Adrenal gland (tissue), 5 donors: ENCODE measurements around the gene PRKCQ.

Experiments
- CTCF ChIP-seq, 6 experiments: fragments of 450-650 bp in 4 of 6; fragments of 200-600 bp in 2 of 6; sonication (generic) in 1 of 6; IDR thresholded peaks; 1 replicate in 5 of 6; 2 replicates in 1 of 6; pipeline versions ENCODE4 v1.5.1 to v1.8.0; 2016 to 2021; ENCODE audit warnings: antibody characterized with exemption in 6 of 6, mild to moderate bottlenecking in 2 of 6, moderate library complexity in 1 of 6
- POLR2A ChIP-seq, 2 donors: fragments of 450-650 bp; IDR thresholded peaks; one replicate each; pipeline ENCODE4 v1.6.1; 2017; ENCODE audit warnings: antibody characterized with exemption in 2 of 2, mild to moderate bottlenecking in 2 of 2, moderate library complexity in 1 of 2
- donor health status: DM: no; HTN: no; CAD: no.

DNA sequence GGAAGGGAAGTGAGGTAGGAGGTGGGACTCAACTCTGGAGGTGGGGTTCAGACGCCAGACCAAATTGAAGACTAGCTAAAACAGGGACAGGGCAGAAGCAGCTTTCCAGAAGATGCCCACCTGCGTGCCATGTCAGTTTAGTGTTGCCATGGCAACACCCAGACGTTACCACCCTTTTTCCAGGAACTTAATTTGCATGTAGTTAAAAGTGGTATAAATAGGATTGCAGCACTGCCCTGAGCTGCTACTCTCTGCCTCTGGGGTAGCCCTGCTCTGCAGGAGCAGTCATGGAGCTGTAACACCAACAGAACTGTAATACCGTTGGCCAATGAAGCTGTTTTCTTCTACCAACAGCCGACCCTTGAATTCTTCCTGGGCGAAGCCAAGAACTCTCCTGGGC, 93.8 kb downstream of the PRKCQ start:
- TF ChIP-seq CTCF (IDR thresholded peaks at IDR 0.05) (no peak), POLR2A (IDR thresholded peaks at IDR 0.05) (no peak)
